Stomach smooth muscle (tissue), 2 donors: Measurements from ENCODE around the gene PLS1.

Experiments used
- H3K27ac ChIP-seq: one replicate; pipeline ENCODE4 v1.7.0; 2013; ENCODE audit warnings: mild to moderate bottlenecking, low read length, inconsistent platforms
- H3K27me3 ChIP-seq, 2 donors: one replicate each; pipeline ENCODE4 v1.7.0; 2013; ENCODE audit warnings: low read length in 2 of 2; ENCODE audit not compliant: insufficient read depth in 2 of 2, control insufficient read depth in 1 of 2
- H3K36me3 ChIP-seq, 2 donors: one replicate each; pipeline ENCODE4 v1.7.0; 2013; ENCODE audit warnings: low read length in 2 of 2; ENCODE audit not compliant: control insufficient read depth in 2 of 2, insufficient read depth in 2 of 2
- H3K4me1 ChIP-seq: one replicate; pipeline ENCODE4 v1.7.0; 2013; ENCODE audit warnings: low read length; ENCODE audit not compliant: control insufficient read depth, insufficient read depth
- H3K4me3 ChIP-seq, 2 donors: one replicate each; pipeline ENCODE4 v1.7.0; 2013; ENCODE audit warnings: low read length in 2 of 2
- H3K9ac ChIP-seq, 2 donors: one replicate each; pipeline ENCODE4 v1.7.0; 2013; ENCODE audit warnings: low read length in 2 of 2, mild to moderate bottlenecking in 1 of 2
- H3K9me3 ChIP-seq, 2 donors: one replicate each; pipeline ENCODE4 v1.7.0; 2013; ENCODE audit warnings: low read length in 2 of 2; ENCODE audit not compliant: control insufficient read depth in 2 of 2
- donor health status: healthy.
- donor health status: Pancreatic carcinoma.

PLS1 gene

GRCh38 chr3:142638291-142638690, 42.1 kb downstream of the PLS1 start:
- Histone ChIP-seq H3K4me1 (no peaks in the 10 kb centered on the region), H3K9ac (no peak overlapping the region), H3K4me3 (no peak overlapping the region), H3K27me3 (no peaks in the 10 kb centered on the region), H3K27ac (no peak overlapping the region), H3K9me3 (no peaks in the 10 kb centered on the region), H3K36me3 (no peaks in the 10 kb centered on the region)

GRCh38 chr3:142641504-142641903, 45.3 kb downstream of the PLS1 start:
- H3K9ac ChIP-seq, result no peak overlapping the region
- no peak overlapping the region for H3K27ac ChIP-seq
- H3K9me3 ChIP-seq, result no peaks in the 10 kb centered on the region
- no peaks in the 10 kb centered on the region for H3K36me3 ChIP-seq
- no peaks in the 10 kb centered on the region for H3K4me1 ChIP-seq
- no peaks in the 10 kb centered on the region for H3K27me3 ChIP-seq
- no peak overlapping the region for H3K4me3 ChIP-seq

- Histone ChIP-seq H3K27ac (no peak overlapping the region), H3K9me3 (no peaks in the 10 kb centered on the region), H3K36me3 (no peaks in the 10 kb centered on the region), H3K4me3 (no peak overlapping the region), H3K27me3 (no peaks in the 10 kb centered on the region), H3K4me1 (no peaks in the 10 kb centered on the region), H3K9ac (no peak overlapping the region)
Measured at GRCh38 chr3:142642956-142643355, 46.8 kb downstream of the PLS1 start.

GRCh38 chr3:142644502-142644901, 48.3 kb downstream of the PLS1 start:
- Histone ChIP-seq H3K36me3 (no peaks in the 10 kb centered on the region), H3K4me3 (no peak overlapping the region), H3K9me3 (no peaks in the 10 kb centered on the region), H3K4me1 (no peaks in the 10 kb centered on the region), H3K27me3 (no peaks in the 10 kb centered on the region), H3K27ac (no peak overlapping the region), H3K9ac (no peak overlapping the region)

GRCh38 chr3:142645236-142645793, 49.1 kb downstream of the PLS1 start:
- Histone ChIP-seq H3K4me3 (no peak overlapping the region), H3K4me1 (no peaks in the 10 kb centered on the region), H3K9ac (no peak overlapping the region), H3K9me3 (no peaks in the 10 kb centered on the region), H3K27me3 (no peaks in the 10 kb centered on the region), H3K27ac (no peak overlapping the region), H3K36me3 (no peaks in the 10 kb centered on the region)

GRCh38 chr3:142646020-142646785, 50.0 kb downstream of the PLS1 start:
- no peaks in the 10 kb centered on the region for H3K9me3 ChIP-seq
- no peak overlapping the region for H3K27ac ChIP-seq
- no peaks in the 10 kb centered on the region for H3K36me3 ChIP-seq
- H3K9ac ChIP-seq, result no peak overlapping the region
- H3K4me3 ChIP-seq, result no peak overlapping the region
- H3K4me1 ChIP-seq, result no peaks in the 10 kb centered on the region
- no peaks in the 10 kb centered on the region for H3K27me3 ChIP-seq

- Histone ChIP-seq H3K36me3 (no peaks in the 10 kb centered on the region), H3K4me1 (no peaks in the 10 kb centered on the region), H3K9ac (no peak overlapping the region), H3K4me3 (no peak overlapping the region), H3K27ac (no peak overlapping the region), H3K27me3 (no peaks in the 10 kb centered on the region), H3K9me3 (no peaks in the 10 kb centered on the region)
Measured at GRCh38 chr3:142647856-142648255, 51.7 kb downstream of the PLS1 start.

- Histone ChIP-seq H3K4me1 (no peaks in the 10 kb centered on the region), H3K27ac (no peak overlapping the region), H3K4me3 (no peak overlapping the region), H3K9me3 (no peaks in the 10 kb centered on the region), H3K9ac (no peak overlapping the region), H3K36me3 (no peaks in the 10 kb centered on the region), H3K27me3 (no peaks in the 10 kb centered on the region)
Measured at GRCh38 chr3:142648950-142649349, 52.8 kb downstream of the PLS1 start.

GRCh38 chr3:142650001-142650693, 54.0 kb downstream of the PLS1 start:
- H3K9ac ChIP-seq, result no peak overlapping the region
- H3K27ac ChIP-seq, result no peak overlapping the region
- H3K36me3 ChIP-seq, result no peaks in the 10 kb centered on the region
- no peak overlapping the region for H3K4me3 ChIP-seq
- H3K9me3 ChIP-seq, result no peaks in the 10 kb centered on the region
- no peaks in the 10 kb centered on the region for H3K27me3 ChIP-seq
- no peaks in the 10 kb centered on the region for H3K4me1 ChIP-seq

GRCh38 chr3:142651711-142652110, 55.5 kb downstream of the PLS1 start:
- Histone ChIP-seq H3K9ac (no peak overlapping the region), H3K27me3 (no peaks in the 10 kb centered on the region), H3K36me3 (no peaks in the 10 kb centered on the region), H3K27ac (no peak overlapping the region), H3K4me1 (no peaks in the 10 kb centered on the region), H3K9me3 (no peaks in the 10 kb centered on the region), H3K4me3 (no peak overlapping the region)

GRCh38 chr3:142652826-142653292, 56.7 kb downstream of the PLS1 start:
- Histone ChIP-seq H3K9me3 (no peaks in the 10 kb centered on the region), H3K36me3 (no peaks in the 10 kb centered on the region), H3K4me3 (no peak overlapping the region), H3K27ac (no peak overlapping the region), H3K9ac (no peak overlapping the region), H3K4me1 (no peaks in the 10 kb centered on the region), H3K27me3 (no peaks in the 10 kb centered on the region)
